A549 (cell line): Measurements from ENCODE around the gene CENPQ. TPM values are rescaled to one million over a fixed set of nuclear protein-coding genes. Genes with fewer than 3 reads are reported as not detected.
A peak's percentile ranks its signal among the peaks of the same experiment; 100 is the strongest.

ENCODE experiments used
- ATAC-seq, 2 experiments: fragments of 200-7000 bp in 1 of 2; fragments of >200 bp in 1 of 2; cut with Nextera tagmentation in 1 of 2; cut with Tn5 transposase in 1 of 2; 3 replicates each; pipeline versions ENCODE4 v1.8.0 to v1.9.1; 2018 to 2020; ENCODE audit warnings: mild to moderate bottlenecking in 1 of 2, moderate library complexity in 1 of 2
- CTCF ChIA-PET: fragments of 300-600 bp; sonication (Branson Sonifier 250); formaldehyde crosslinking; extraction: SDS; loops from one replicate; lab custom pipeline; 2021; ENCODE audit warnings: antibody characterized with exemption, inconsistent platforms; lab: Yijun Ruan, JAX
- POLR2A ChIA-PET: fragments of 350-600 bp; formaldehyde crosslinking; extraction: SDS; loops from one replicate; lab custom pipeline; 2021; ENCODE audit warnings: antibody characterized with exemption, inconsistent platforms; lab: Yijun Ruan, JAX
- DNase-seq, 2 experiments: peaks; one replicate each; pipeline versions ENCODE4 v3.0.0 to v3.0.0-alpha.2; 2011 to 2016; ENCODE audit warnings: low read depth in 1 of 2, low spot score in 1 of 2
- FAIRE-seq: peaks from 2 replicates; lab custom pipeline; 2011; peaks lifted over from hg19 to GRCh38; lab: Jason Lieb, UNC
- H3K27ac ChIP-seq, 2 experiments: fragments of >200 bp; sonication (Bioruptor Twin); formaldehyde crosslinking; 3 replicates each; pipeline ENCODE4 v1.5.1; 2016 to 2017
- H3K4me1 ChIP-seq: fragments of >200 bp; sonication (Bioruptor Twin); formaldehyde crosslinking; 3 replicates; pipeline ENCODE4 v1.6.1; 2016
- H3K4me2 ChIP-seq: fragments of >200 bp; sonication (Bioruptor Twin); formaldehyde crosslinking; 3 replicates; pipeline ENCODE4 v1.6.1; 2016
- H3K4me3 ChIP-seq: fragments of >200 bp; sonication (Bioruptor Twin); formaldehyde crosslinking; 3 replicates; pipeline ENCODE4 v1.5.1; 2016
- H3K9me3 ChIP-seq: fragments of >200 bp; sonication (Bioruptor Twin); formaldehyde crosslinking; 3 replicates; pipeline ENCODE4 v1.6.1; 2016
- ATOH8 ChIP-seq: fragments of 250-450 bp; sonication (Bioruptor Pico); IDR thresholded peaks from 2 replicates; pipeline ENCODE4 v1.5.0; 2020; ENCODE audit warnings: low read depth, mild to moderate bottlenecking, moderate library complexity
- CBX8 ChIP-seq: fragments of 200-600 bp; sonication (generic); IDR thresholded peaks from 2 replicates; pipeline ENCODE4 v1.6.1; 2016
- CHD2 ChIP-seq: fragments of 150-350 bp; IDR thresholded peaks from 2 replicates; pipeline ENCODE4 v1.6.1; 2014; ENCODE audit warnings: low read length; ENCODE audit not compliant: partially characterized antibody
- CTCF ChIP-seq: fragments of >200 bp; sonication (Bioruptor Twin); formaldehyde crosslinking; IDR thresholded peaks from 3 replicates; pipeline ENCODE4 v1.5.1; 2016
- EHF ChIP-seq: fragments of 250-450 bp; sonication (Bioruptor Pico); IDR thresholded peaks from 2 replicates; pipeline ENCODE4 v1.5.0; 2020; ENCODE audit warnings: mild to moderate bottlenecking
- EHMT2 ChIP-seq: fragments of 200-600 bp; sonication (generic); IDR thresholded peaks from 2 replicates; pipeline ENCODE4 v1.6.1; 2016; ENCODE audit warnings: antibody characterized with exemption, low read depth, mild to moderate bottlenecking, moderate library complexity
- ELK1 ChIP-seq: fragments of 150-350 bp; IDR thresholded peaks from 2 replicates; pipeline ENCODE4 v1.6.1; 2014; ENCODE audit warnings: low read depth, mild to moderate bottlenecking, low read length
- FOXS1 ChIP-seq: fragments of 250-450 bp; sonication (Bioruptor Pico); IDR thresholded peaks from 2 replicates; pipeline ENCODE4 v1.5.0; 2020; ENCODE audit warnings: mild to moderate bottlenecking, moderate library complexity
- HEYL ChIP-seq: fragments of 250-450 bp; sonication (Bioruptor Pico); IDR thresholded peaks from 2 replicates; pipeline ENCODE4 v1.8.0; 2021; ENCODE audit warnings: mild to moderate bottlenecking, moderate library complexity
- HMGXB4 ChIP-seq: fragments of 250-450 bp; sonication (Bioruptor Pico); IDR thresholded peaks from 2 replicates; pipeline ENCODE4 v1.5.0; 2021; ENCODE audit warnings: mild to moderate bottlenecking, moderate library complexity, borderline replicate concordance
- JUN ChIP-seq, 2 experiments: fragments of >200 bp; sonication (Bioruptor Twin); formaldehyde crosslinking; IDR thresholded peaks; 2 replicates in 1 of 2; 3 replicates in 1 of 2; pipeline ENCODE4 v1.6.1; 2016 to 2017
- JUNB ChIP-seq: fragments of >200 bp; sonication (Bioruptor Twin); formaldehyde crosslinking; IDR thresholded peaks from 2 replicates; pipeline ENCODE4 v1.6.1; 2016
- KDM5A ChIP-seq: fragments of 200-600 bp; sonication (generic); IDR thresholded peaks from 2 replicates; pipeline ENCODE4 v1.6.1; 2016; ENCODE audit warnings: antibody characterized with exemption, mild to moderate bottlenecking
- MAFK ChIP-seq: fragments of 450-650 bp; IDR thresholded peaks from 2 replicates; pipeline ENCODE4 v1.6.1; 2014; ENCODE audit not compliant: partially characterized antibody
- MAX ChIP-seq: IDR thresholded peaks from 2 replicates; pipeline ENCODE4 v1.6.1; 2012
- MAZ ChIP-seq: fragments of 150-350 bp; IDR thresholded peaks from 2 replicates; pipeline ENCODE4 v1.6.1; 2014; ENCODE audit warnings: antibody characterized with exemption, low read depth, low read length, borderline replicate concordance
- NPAS2 ChIP-seq: fragments of 250-450 bp; sonication (Bioruptor Pico); IDR thresholded peaks from 2 replicates; pipeline ENCODE4 v1.8.0; 2022; ENCODE audit warnings: mild to moderate bottlenecking, moderate library complexity, borderline replicate concordance
- PBX3 ChIP-seq: IDR thresholded peaks from 2 replicates; pipeline ENCODE4 v1.6.1; 2012
- POLR2A ChIP-seq: IDR thresholded peaks from 2 replicates; pipeline ENCODE4 v1.6.1; 2012; ENCODE audit warnings: mild to moderate bottlenecking, low read length
- RAD21 ChIP-seq, 2 experiments: fragments of >200 bp in 1 of 2; sonication (Bioruptor Twin) in 1 of 2; formaldehyde crosslinking in 1 of 2; IDR thresholded peaks in 1 of 2; conservative IDR thresholded peaks in 1 of 2; 2 replicates in 1 of 2; 3 replicates in 1 of 2; pipeline ENCODE4 v1.6.1; 2012 to 2018; ENCODE audit warnings: inconsistent platforms in 1 of 2
- RARB ChIP-seq: fragments of 250-450 bp; sonication (Bioruptor Pico); IDR thresholded peaks from 2 replicates; pipeline ENCODE4 v1.8.0; 2021; ENCODE audit warnings: mild to moderate bottlenecking, moderate library complexity
- SMC3 ChIP-seq: fragments of >200 bp; sonication (Bioruptor Twin); formaldehyde crosslinking; IDR thresholded peaks from 3 replicates; pipeline ENCODE4 v1.6.1; 2018; ENCODE audit warnings: inconsistent platforms
- SREBF2 ChIP-seq: fragments of 450-650 bp; IDR thresholded peaks from 2 replicates; pipeline ENCODE4 v1.6.1; 2014; ENCODE audit warnings: mild to moderate bottlenecking, moderate library complexity
- TFCP2L1 ChIP-seq: fragments of 250-450 bp; sonication (Bioruptor Pico); IDR thresholded peaks from 2 replicates; pipeline ENCODE4 v1.5.0; 2021; ENCODE audit warnings: mild to moderate bottlenecking
- TP53 ChIP-seq: fragments of 250-450 bp; sonication (Bioruptor Pico); IDR thresholded peaks from 2 replicates; pipeline ENCODE4 v1.5.0; 2021; ENCODE audit warnings: mild to moderate bottlenecking, moderate library complexity
- ZC3H11A ChIP-seq: fragments of 450-650 bp; IDR thresholded peaks from 2 replicates; pipeline ENCODE4 v1.6.1; 2014; ENCODE audit warnings: antibody characterized with exemption, mild to moderate bottlenecking
- ZFP36 ChIP-seq: fragments of 450-650 bp; IDR thresholded peaks from 2 replicates; pipeline ENCODE4 v1.6.1; 2014; ENCODE audit warnings: borderline replicate concordance; ENCODE audit not compliant: partially characterized antibody
- ZSCAN20 ChIP-seq: fragments of 250-450 bp; sonication (Bioruptor Pico); IDR thresholded peaks from 2 replicates; pipeline ENCODE4 v1.8.0; 2022; ENCODE audit warnings: mild to moderate bottlenecking, moderate library complexity
- WGBS: methylation state at CpG from one replicate; pipeline ENCODE4 v1.1.6; 2017; ENCODE audit errors: missing lambda C conversion rate; 5-methylcytosine and 5-hydroxymethylcytosine counted together
- polyA plus RNA-seq, 4 experiments: library from polyadenylated mRNA; depleted of rRNA in 3 of 4; stranded (reverse); fragments of >200 nt; fragmentation: RNase III in 1 of 4; extraction: RNeasy Plus Mini Kit Qiagen cat#74134 plus additional on column Dnase treatment in 1 of 4; gene quantifications; 2 replicates in 3 of 4; 3 replicates in 1 of 4; pipeline ENCODE4 v1.2.3, GENCODE V29; 2011 to 2017

CENPQ gene
- polyA plus RNA-seq, 2 of the 4 experiments (the other 2 are of a cell fraction): 11.4 to 14.2 TPM

- DNase-seq (peak in 1 of 2 experiments; percentile 1), FAIRE-seq (no peak), ATAC-seq (no peak)
- CTCF ChIA-PET: no interaction called here
- WGBS: 31% methylated on average over 2 of the region's 2 CpGs
- TF ChIP-seq KDM5A (no peak), HMGXB4 (CRISPR knock-in tag) (no peak), ZC3H11A (no peak), TFCP2L1 (CRISPR knock-in tag) (no peak), CBX8 (no peak), JUNB (no peak), RARB (CRISPR knock-in tag) (no peak), MAZ (no peak), EHMT2 (no peak), SREBF2 (no peak), ZFP36 (no peak), CHD2 (no peak), POLR2A (no peak)
- Histone ChIP-seq H3K27ac (no peak overlapping the region), H3K4me1 (no peaks in the 10 kb centered on the region), H3K4me3 (no peak overlapping the region), H3K9me3 (no peaks in the 10 kb centered on the region), H3K4me2 (no peak overlapping the region)
- POLR2A ChIA-PET: no interaction called here
Measured at GRCh38 chr6:49430187-49430586, 33.0 kb upstream of the CENPQ start.

- TF ChIP-seq CTCF: no peak
- no peak for TF ChIP-seq JUN (IDR thresholded peaks at IDR 0.05)
- no peak for TF ChIP-seq MAX
- no peak for TF ChIP-seq EHF
- no peak for TF ChIP-seq TP53
- no peak for TF ChIP-seq MAFK
- TF ChIP-seq JUNB: no peak
- no peak for TF ChIP-seq ZSCAN20 (CRISPR knock-in tag)
- no peak for TF ChIP-seq HEYL
- TF ChIP-seq ZFP36: no peak
- no peak for TF ChIP-seq NPAS2 (CRISPR knock-in tag)
- no peak for TF ChIP-seq POLR2A
- H3K27ac ChIP-seq: no peak overlapping the region
Measured at GRCh38 chr6:49430866-49431265, 32.3 kb upstream of the CENPQ start.

GRCh38 chr6:49453221-49453620, 9.9 kb upstream of the CENPQ start:
- CTCF ChIA-PET: interaction anchor here (1.1 to 1.5 kb wide), 4 partner anchors 13 to 154 kb away, joined by 3 to 6 read pairs (median 4); no protein-coding TSS in a partner anchor

More at GRCh38 chr6:49430866-49431265, 32.3 kb upstream of the CENPQ start:
- ATAC-seq (no peak), FAIRE-seq (no peak), DNase-seq (no peak)
- 59% methylated on average over 1 of the region's 1 CpG for WGBS
- no peak overlapping the region for H3K4me3 ChIP-seq
- H3K9me3 ChIP-seq: no peaks in the 10 kb centered on the region
- H3K4me2 ChIP-seq: no peak overlapping the region
- CTCF ChIA-PET: interaction anchor here (1.4 kb wide), 1 partner anchor 8 kb away, joined by 4 read pairs; no protein-coding TSS in a partner anchor
- POLR2A ChIA-PET: no interaction called here
- no peaks in the 10 kb centered on the region for H3K4me1 ChIP-seq

More at GRCh38 chr6:49453221-49453620, 9.9 kb upstream of the CENPQ start:
- Histone ChIP-seq H3K9me3 (no peaks in the 10 kb centered on the region), H3K4me3 (no peak overlapping the region), H3K27ac (no peak overlapping the region), H3K4me1 (no peaks in the 10 kb centered on the region), H3K4me2 (no peak overlapping the region)
- peak in 1 of 2 experiments; percentile 7 for DNase-seq
- WGBS: 6% methylated on average over 2 of the region's 2 CpGs
- FAIRE-seq: no peak
- POLR2A ChIA-PET: no interaction called here
- ATAC-seq: no peak
- TF ChIP-seq ELK1: no peak
- TF ChIP-seq SMC3: peak; percentile 47; the same call in 2 of the 3 replicates
- TF ChIP-seq CTCF: peak; percentile 47
- no peak for TF ChIP-seq FOXS1 (CRISPR knock-in tag)
- peak in 1 of 2 experiments; percentile 28; a peak in 1 of 5 replicates for TF ChIP-seq RAD21 (conservative IDR thresholded peaks at IDR 0.05 in 1 of 2, IDR thresholded peaks at IDR 0.05 in 1 of 2)
- no peak for TF ChIP-seq ATOH8 (CRISPR knock-in tag)
- no peak for TF ChIP-seq PBX3
- TF ChIP-seq, all 56 proteins: peak for 3
